OCI-LY7 (cell line): ENCODE measurements around the gene ZBTB5. TPM values are rescaled to one million over a fixed set of nuclear protein-coding genes. Genes with fewer than 3 reads are reported as not detected.

Experiments used
- BruUV-seq: library from RNA; stranded (reverse); fragments of 400-500 nt; replicated peaks from 2 replicates; lab custom pipeline; 2021; lab: Mats Ljungman, UMichigan
- CTCF ChIA-PET: fragments of 300-600 bp; sonication (Branson Sonifier 250); formaldehyde crosslinking; loops from one replicate; lab custom pipeline; 2022; ENCODE audit warnings: antibody characterized with exemption; ENCODE audit not compliant: unreplicated experiment; lab: Charles Lee
- POLR2A ChIA-PET: fragments of 300-600 bp; sonication (Branson Sonifier 250); formaldehyde crosslinking; loops from one replicate; lab custom pipeline; 2022; ENCODE audit warnings: antibody characterized with exemption; lab: Charles Lee
- DNase-seq: peaks from one replicate; pipeline ENCODE4 v3.0.0-alpha.2; 2015; ENCODE audit warnings: low spot score
- H2AFZ ChIP-seq: fragments of 200-600 bp; sonication (generic), shearing (Covaris generic); 2 replicates; pipeline ENCODE4 v1.6.1; 2014; ENCODE audit warnings: mild to moderate bottlenecking, antibody characterized with exemption, low read length, moderate library complexity
- H3K27ac ChIP-seq: fragments of 200-600 bp; sonication (generic); 2 replicates; pipeline ENCODE4 v1.5.1; 2014; ENCODE audit warnings: mixed run types, low read depth, mild to moderate bottlenecking, moderate library complexity, low read length, inconsistent platforms; ENCODE audit not compliant: poor library complexity, severe bottlenecking
- H3K36me3 ChIP-seq: fragments of 200-600 bp; sonication (generic); 2 replicates; pipeline ENCODE4 v1.6.1; 2014; ENCODE audit warnings: mild to moderate bottlenecking, antibody characterized with exemption, low read length, moderate library complexity, mixed read lengths; ENCODE audit not compliant: insufficient read depth
- H3K4me1 ChIP-seq: fragments of 200-600 bp; sonication (generic); 2 replicates; pipeline ENCODE4 v1.5.1; 2014; ENCODE audit warnings: mild to moderate bottlenecking, low read length; ENCODE audit not compliant: insufficient read depth, poor library complexity, severe bottlenecking
- H3K4me2 ChIP-seq: fragments of 200-600 bp; sonication (generic); 2 replicates; pipeline ENCODE4 v1.6.1; 2014; ENCODE audit warnings: mild to moderate bottlenecking, low read length
- H3K4me3 ChIP-seq: fragments of 200-600 bp; sonication (generic); 2 replicates; pipeline ENCODE4 v1.5.1; 2014; ENCODE audit warnings: mild to moderate bottlenecking, low read depth, low read length; ENCODE audit not compliant: poor library complexity, severe bottlenecking
- H3K79me2 ChIP-seq: fragments of 200-600 bp; sonication (generic); 2 replicates; pipeline ENCODE4 v1.6.1; 2016; ENCODE audit warnings: low read depth, mild to moderate bottlenecking, low read length, moderate library complexity, mixed read lengths; ENCODE audit not compliant: insufficient read depth
- H3K9me2 ChIP-seq: fragments of 200-600 bp; sonication (generic); 2 replicates; pipeline ENCODE4 v1.6.1; 2016; ENCODE audit warnings: mild to moderate bottlenecking, low read length, mixed read lengths; ENCODE audit not compliant: insufficient read depth
- H3K9me3 ChIP-seq: fragments of 200-600 bp; sonication (generic); 2 replicates; pipeline ENCODE4 v1.6.1; 2014; ENCODE audit warnings: mild to moderate bottlenecking, mixed run types, low read length, mixed read lengths
- H4K20me1 ChIP-seq: fragments of 200-600 bp; sonication (generic); 2 replicates; pipeline ENCODE4 v1.6.1; 2014; ENCODE audit warnings: mild to moderate bottlenecking, antibody characterized with exemption, low read length, moderate library complexity, mixed read lengths; ENCODE audit not compliant: insufficient read depth
- CTCF ChIP-seq: fragments of 200-600 bp; sonication (generic); conservative IDR thresholded peaks from 2 replicates; pipeline ENCODE4 v1.5.1; 2014; ENCODE audit warnings: mild to moderate bottlenecking, antibody characterized with exemption, low read length, moderate library complexity, mixed read lengths
- EZH2phosphoT487 ChIP-seq: fragments of 200-600 bp; sonication (generic); IDR thresholded peaks from 2 replicates; pipeline ENCODE4 v1.6.1; 2018; ENCODE audit warnings: low read depth, borderline replicate concordance, mild to moderate bottlenecking, mixed run types, antibody characterized with exemption, low read length, moderate library complexity, mixed read lengths
- intact Hi-C: fragments of 100-400 bp; cut with micrococcal nuclease; formaldehyde crosslinking; loops from one replicate; pipeline ENCODE4 v1.10.0; 2022; ENCODE audit not compliant: unreplicated experiment
- total RNA-seq, 2 experiments: library from RNA; depleted of rRNA in 1 of 2; stranded (reverse); fragments of >200 nt in 1 of 2; shearing (Covaris generic) in 1 of 2; gene quantifications; 2 replicates each; pipeline ENCODE4 v1.2.3, GENCODE V29; 2014 to 2022

Gene ZBTB5
- total RNA-seq, 2 experiments from 2014 or later, result 20.2 to 31.9 TPM

- no peak for TF ChIP-seq EZH2phosphoT487
- no peak for TF ChIP-seq CTCF
- DNase-seq, result peak; percentile 23
- intact Hi-C loops, result loop anchor here (5.0 kb wide), 3 partner anchors 283 to 408 kb away; partner anchors contain the start of gene ZCCHC7
- H4K20me1 ChIP-seq, result no peaks in the 10 kb centered on the region
- H3K36me3 ChIP-seq, result no peaks in the 10 kb centered on the region
- CTCF ChIA-PET, result no interaction called here
- no peaks in the 10 kb centered on the region for H3K9me2 ChIP-seq
- peaks cover 44% of the 10 kb centered on the region; the same call in 1 of the 2 replicates for H3K79me2 ChIP-seq
- POLR2A ChIA-PET, result interaction anchor here (0.7 to 14.0 kb wide), 8 partner anchors 9 to 206 kb away, joined by 3 to 298 read pairs (median 5); no protein-coding TSS in a partner anchor
- H3K4me1 ChIP-seq, result peaks cover 98% of the 10 kb centered on the region
- H3K4me2 ChIP-seq, result peak overlapping the region; percentile 94
- H3K9me3 ChIP-seq, result no peaks in the 10 kb centered on the region
- peak overlapping the region; percentile 74 for H3K4me3 ChIP-seq
- H2AFZ ChIP-seq, result 0 out of 2 replicates have a peak overlapping the region, but pooled peaks have one; percentile 15
- H3K27ac ChIP-seq, result peak overlapping the region; percentile 97
- BruUV-seq, result no TSS peak
Observed at GRCh38 chr9:37405350-37405749, 59.9 kb downstream of the ZBTB5 start.

- Histone ChIP-seq H3K4me3 (peak overlapping the region; percentile 74), H3K36me3 (no peaks in the 10 kb centered on the region), H4K20me1 (no peaks in the 10 kb centered on the region), H3K27ac (peak overlapping the region; percentile 97), H3K4me2 (peak overlapping the region; percentile 94), H3K79me2 (peaks cover 44% of the 10 kb centered on the region; the same call in 1 of the 2 replicates), H3K9me2 (no peaks in the 10 kb centered on the region), H3K4me1 (peaks cover 98% of the 10 kb centered on the region), H3K9me3 (no peaks in the 10 kb centered on the region), H2AFZ (no peak overlapping the region)
- TF ChIP-seq CTCF, result no peak
- no peak for TF ChIP-seq EZH2phosphoT487
- CTCF ChIA-PET, result interaction anchor here (0.5 to 0.9 kb wide), 2 partner anchors 31 to 108 kb away, joined by 3 to 4 read pairs; no protein-coding TSS in a partner anchor
- no TSS peak for BruUV-seq
- peak; percentile 24 for DNase-seq
- POLR2A ChIA-PET, result interaction anchor here (2.2 to 14.0 kb wide), 5 partner anchors 7 to 107 kb away, joined by 5 to 298 read pairs (median 25); no protein-coding TSS in a partner anchor
- intact Hi-C loops, result no loop called here
Observed at GRCh38 chr9:37404590-37404989, 60.7 kb downstream of the ZBTB5 start.

- ChIA-PET POLR2A (interaction anchor here (1.8 to 14.0 kb wide), 3 partner anchors 8 to 28 kb away, joined by 7 to 298 read pairs (median 18); no protein-coding TSS in a partner anchor), CTCF (interaction anchor here (0.9 to 1.2 kb wide), 2 partner anchors 12 to 14 kb away, joined by 3 read pairs; no protein-coding TSS in a partner anchor)
- no peak for TF ChIP-seq CTCF
- TF ChIP-seq EZH2phosphoT487, result no peak
- intact Hi-C loops, result no loop called here
- peak overlapping the region; percentile 61 for H2AFZ ChIP-seq
- DNase-seq, result no peak
- BruUV-seq, result no TSS peak
- H3K9me2 ChIP-seq, result no peaks in the 10 kb centered on the region
- peaks cover 13% of the 10 kb centered on the region; the same call in 1 of the 2 replicates for H3K79me2 ChIP-seq
- H3K4me1 ChIP-seq, result peaks cover 91% of the 10 kb centered on the region
- peak overlapping the region; percentile 57 for H3K4me2 ChIP-seq
- peak overlapping the region; percentile 97 for H3K27ac ChIP-seq
- H3K36me3 ChIP-seq, result peaks cover 12% of the 10 kb centered on the region
- H3K9me3 ChIP-seq, result no peaks in the 10 kb centered on the region; the same call in 1 of the 2 replicates
- H4K20me1 ChIP-seq, result no peaks in the 10 kb centered on the region
- H3K4me3 ChIP-seq, result peak overlapping the region; percentile 37
Observed at GRCh38 chr9:37399336-37399735, 65.9 kb downstream of the ZBTB5 start.
